SHP77 treated with DMSO at 0.1 percent for 48 hours (cell line): ENCODE data around the gene CYP2B6.
"Not testable (repeated sequence)": the region's sequence is repeated elsewhere in the genome, so short reads cannot be mapped to it uniquely, and the experiment has no call there.

Source experiments
- DNase-seq: peaks from one replicate; lab custom pipeline; 2025; lab: John Stamatoyannopoulos, UW

Gene CYP2B6

DNA sequence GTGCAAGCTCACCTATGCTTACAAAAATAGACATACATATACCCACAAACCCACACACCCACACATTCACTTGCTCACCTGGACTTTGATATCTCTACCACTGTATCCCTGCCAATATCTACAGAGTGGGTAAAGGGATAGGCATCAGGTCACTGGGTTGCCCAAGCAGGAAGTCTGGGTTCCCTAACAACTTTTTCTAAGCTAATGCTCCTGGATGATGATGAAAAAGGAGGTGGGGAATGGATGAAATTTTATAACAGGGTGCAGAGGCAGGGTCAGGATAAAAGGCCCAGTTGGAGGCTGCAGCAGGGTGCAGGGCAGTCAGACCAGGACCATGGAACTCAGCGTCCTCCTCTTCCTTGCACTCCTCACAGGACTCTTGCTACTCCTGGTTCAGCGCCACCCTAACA, at the start of gene CYP2B6:
Gene CYP2B6, plus strand, starts transcription at position 311 of the 410 bp plus-strand sequence. Its CDS starts 24 bp downstream, at position 335.
- no peak for DNase-seq

DNA sequence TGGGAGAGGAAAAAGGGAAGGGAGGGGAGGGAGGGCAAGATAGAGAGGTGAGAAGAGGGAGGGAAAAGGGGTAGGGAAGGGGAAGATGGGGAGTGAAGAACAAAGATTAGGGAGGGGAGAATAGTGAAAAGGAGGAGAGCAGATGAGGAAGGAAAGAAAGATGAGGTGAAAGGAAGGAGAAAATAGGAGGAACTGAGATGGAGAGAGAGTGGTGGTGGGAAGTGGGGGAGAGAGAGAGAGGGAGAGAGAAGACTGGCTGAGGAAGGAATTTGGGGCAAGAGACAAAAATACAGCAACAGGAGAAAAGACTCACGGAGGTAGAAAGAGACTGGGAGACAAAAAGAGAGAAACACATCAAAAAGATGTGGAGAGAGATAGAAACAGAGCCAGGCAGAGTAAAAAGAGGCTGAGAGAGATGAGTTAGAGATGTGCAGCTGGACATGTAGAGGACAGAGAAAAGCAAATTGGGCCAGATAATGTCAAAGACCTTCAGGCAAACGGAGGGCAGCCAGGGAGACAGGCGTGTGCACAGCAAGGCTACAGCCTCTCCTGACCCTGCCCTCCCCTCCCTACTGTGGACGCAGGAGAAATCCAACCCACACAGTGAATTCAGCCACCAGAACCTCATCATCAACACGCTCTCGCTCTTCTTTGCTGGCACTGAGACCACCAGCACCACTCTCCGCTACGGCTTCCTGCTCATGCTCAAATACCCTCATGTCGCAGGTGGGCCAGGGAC, 49.4 kb upstream of the CYP2B6 start:
- DNase-seq, result no peak

DNA sequence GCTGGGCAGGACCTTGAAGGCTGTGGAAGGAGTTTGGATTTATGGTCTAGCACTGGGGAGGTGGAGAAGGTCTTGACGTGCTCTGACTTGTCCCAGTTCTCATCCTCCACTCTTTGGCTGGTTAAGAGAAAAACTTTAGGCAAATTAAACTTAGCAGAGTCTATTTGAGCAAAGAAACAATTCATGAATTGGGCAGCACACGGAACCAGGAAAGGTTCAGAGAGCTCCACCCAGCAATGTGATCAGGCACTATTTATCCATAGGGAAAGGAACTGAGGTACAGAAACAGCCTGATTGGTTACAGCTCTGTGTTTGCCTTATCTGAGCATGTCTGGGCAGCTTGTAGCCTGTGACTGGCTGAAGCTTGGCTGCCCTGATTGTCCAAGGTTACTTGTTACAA, 45.4 kb upstream of the CYP2B6 start:
- DNase-seq, result no peak

DNA sequence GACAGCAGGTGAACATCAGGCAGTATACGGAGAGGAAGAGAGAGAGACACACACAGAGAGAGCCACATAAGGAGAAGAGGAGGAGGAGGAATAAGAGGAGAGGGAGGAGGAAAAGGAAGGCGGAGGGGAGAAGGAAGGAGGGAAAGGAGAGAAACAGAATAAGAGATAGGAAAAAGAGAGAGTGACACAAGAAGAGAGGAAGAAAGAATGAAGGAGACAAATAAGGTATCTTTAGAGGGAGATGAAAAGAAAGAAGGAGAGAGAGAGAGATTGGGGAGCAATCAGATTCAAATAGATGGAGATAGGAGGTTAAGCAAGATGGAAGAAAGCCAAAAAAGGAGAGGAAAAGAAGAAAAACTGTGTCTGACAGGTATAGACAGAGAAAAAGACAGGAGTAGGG, 44.0 kb upstream of the CYP2B6 start:
- DNase-seq, result no peak

DNA sequence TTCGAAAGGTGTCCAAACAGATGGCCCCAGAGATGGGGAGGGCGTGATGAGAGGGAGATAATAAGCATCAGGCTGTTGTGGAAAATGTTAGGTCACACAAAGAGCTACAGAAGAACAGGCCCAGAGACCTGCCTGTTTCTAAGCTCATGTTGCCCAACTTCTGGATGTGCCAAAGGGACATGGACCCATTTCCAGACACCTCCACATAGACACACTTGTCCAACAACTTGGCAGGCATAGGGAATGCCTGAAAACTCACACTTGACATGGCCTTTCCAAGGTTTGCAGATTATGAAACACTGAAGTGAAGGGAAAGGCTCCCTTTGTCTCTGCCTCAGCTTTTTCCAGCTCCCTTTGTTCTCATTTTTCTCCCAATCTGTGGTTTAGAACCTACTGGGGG, 43.5 kb upstream of the CYP2B6 start:
- DNase-seq, result no peak

DNA sequence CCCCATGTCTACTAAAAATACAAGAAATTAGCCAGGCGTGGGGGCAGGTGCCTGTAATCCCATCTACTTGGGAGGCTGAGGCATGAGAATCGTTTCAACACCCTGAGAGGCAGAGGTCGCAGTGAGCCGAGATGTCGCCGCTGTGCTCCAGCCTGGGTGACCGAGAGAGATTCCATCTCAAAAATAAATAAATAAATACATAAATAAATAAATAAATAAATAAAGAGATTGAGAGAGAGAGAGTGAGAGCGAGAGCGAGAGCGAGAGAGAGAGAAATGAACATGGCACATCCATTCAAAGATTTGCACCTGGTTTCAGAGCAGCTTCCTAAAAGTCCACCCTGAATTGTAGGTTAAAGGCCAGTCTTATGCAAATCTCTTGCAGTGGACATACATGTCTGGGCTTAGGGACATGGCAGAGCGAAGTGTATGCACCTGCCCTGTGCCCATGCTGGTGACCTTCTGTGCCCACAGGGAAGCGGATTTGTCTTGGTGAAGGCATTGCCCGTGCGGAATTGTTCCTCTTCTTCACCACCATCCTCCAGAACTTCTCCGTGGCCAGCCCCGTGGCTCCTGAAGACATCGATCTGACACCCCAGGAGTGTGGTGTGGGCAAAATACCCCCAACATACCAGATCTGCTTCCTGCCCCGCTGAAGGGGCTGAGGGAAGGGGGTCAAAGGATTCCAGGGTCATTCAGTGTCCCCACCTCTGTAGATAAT, 42.3 kb upstream of the CYP2B6 start:
- no peak for DNase-seq

DNA sequence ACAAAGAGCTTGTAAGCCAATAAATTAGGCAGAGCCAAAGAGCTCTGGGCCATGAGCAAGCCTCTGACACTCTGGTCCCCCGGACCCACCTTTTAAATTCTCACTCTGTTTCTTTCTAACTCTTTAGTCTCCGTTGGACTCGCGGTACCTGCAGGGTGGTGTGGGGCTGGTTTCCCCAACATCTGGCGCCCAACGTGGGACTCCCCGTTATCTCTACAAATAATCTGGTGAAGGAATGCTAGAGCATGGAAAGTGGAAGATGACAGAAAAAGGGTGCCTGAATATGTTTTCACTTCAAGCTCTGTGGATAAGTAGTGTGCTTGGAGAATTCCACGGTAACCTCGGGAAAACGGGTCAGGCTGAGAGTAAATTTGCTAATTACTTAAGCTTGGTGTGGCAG, 36.5 kb upstream of the CYP2B6 start:
- DNase-seq, result no peak

DNA sequence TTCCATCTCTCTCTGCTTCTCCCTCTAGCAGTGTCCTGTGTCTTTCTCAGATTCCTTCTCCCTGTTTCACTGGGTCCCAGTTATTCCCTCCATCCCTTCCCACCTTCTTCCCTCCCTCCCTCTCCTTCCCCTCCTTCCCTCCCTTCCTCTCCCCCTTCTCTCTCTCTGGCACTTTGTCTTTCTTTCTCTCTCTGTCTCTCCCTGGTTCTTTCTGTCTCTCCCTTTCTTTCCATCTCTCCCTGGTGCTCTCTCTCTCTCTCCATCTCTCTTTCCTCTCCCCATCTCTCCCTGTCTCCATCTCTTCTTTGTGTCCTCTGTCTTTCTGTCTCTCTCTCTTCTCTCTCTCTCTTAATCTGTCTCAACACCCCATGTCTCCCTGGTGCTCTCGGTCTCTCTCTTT, 31.7 kb upstream of the CYP2B6 start:
- no peak for DNase-seq

DNA sequence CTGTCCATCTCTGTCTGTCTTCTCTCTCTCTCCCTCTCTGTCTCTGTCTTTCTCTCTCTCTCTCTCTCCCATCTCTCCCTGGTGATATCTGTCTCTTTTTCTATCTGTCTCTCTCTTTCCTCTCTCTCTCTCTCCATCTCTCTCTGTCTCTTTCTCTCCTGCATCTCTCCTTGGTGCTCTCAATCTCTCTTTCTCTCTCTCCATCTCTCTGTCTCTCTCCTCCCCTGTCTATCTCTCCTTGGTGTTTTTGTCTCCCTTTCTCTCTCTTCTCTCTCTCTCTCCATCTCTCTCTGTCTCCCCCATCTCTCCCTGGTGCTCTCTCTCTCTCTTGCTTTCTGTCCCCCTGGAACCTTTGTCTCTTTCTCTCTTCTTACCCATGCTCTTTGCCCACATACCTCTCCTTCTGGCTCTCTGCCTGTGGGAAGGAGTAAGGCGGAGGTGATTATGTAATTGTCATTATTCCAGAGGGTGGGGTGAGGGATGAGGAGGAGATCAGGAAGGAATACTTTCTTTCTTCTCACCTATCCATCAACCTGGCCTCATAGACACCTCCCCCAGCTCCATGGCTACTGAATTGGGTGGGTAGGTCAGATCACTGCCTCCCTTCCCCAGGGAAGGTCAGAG, 30.9 kb upstream of the CYP2B6 start:
- DNase-seq, result no peak

DNA sequence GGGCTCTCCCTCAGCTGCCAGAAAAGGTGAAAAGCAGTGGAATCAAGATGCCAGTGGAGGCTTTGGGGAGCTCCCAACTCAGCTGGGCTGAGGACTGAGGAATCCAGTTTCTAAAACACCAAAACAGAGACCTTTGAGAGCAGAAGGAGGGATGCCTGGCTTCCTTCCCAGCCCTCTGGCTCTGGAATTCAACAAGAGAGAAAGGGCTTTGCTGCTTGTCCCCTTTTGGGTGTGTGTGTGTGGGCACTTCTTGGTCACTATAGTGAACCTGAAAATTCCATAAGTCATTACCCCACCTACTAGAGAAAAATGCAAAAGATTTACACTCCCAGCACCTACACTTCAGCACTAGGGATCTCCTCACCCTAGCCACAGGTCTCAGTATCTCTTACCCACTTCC, 30.3 kb upstream of the CYP2B6 start:
- DNase-seq, result no peak

DNA sequence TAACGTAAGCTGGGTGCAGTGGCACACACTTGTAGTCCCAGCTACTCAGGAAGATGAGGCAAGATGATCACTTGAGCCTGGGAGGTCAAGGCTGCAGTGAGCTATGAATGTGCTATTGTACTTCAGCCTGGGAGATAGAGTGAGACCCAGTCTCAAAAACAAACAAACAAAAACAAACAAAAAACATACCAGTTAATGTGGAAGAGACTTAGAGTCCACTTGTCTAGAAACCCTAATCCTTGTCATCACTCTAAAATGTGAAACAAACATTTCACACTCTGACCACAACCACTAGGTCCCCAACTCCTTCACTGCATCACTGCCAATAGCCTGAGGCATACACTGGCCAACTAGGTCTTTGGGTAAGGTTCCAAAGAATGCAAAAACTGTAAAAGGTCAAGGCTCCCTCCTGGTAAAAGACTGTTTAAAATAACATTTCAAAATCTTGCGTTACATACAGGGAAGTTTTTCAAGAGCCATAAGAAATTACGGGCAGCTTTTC, 28.6 kb upstream of the CYP2B6 start:
- DNase-seq, result no peak

DNA sequence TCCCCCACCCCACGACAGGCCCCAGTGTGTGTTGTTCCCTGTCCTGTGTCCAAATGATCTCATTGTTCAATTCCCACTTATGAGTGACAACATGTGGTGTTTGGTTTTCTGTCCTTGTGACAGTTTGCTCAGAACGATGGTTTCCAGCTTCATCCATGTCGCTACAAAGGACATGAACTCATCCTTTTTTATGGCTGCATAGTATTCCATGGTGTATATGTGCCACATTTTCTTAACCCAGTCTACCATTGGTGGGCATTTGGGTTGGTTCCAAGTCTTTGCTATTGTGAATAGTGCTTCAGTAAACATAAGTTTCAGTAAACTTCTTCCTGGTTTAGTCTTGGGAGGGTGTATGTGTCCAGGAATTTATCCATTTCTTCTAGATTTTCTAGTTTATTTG, 26.7 kb upstream of the CYP2B6 start:
- DNase-seq, result not testable (repeated sequence)

DNA sequence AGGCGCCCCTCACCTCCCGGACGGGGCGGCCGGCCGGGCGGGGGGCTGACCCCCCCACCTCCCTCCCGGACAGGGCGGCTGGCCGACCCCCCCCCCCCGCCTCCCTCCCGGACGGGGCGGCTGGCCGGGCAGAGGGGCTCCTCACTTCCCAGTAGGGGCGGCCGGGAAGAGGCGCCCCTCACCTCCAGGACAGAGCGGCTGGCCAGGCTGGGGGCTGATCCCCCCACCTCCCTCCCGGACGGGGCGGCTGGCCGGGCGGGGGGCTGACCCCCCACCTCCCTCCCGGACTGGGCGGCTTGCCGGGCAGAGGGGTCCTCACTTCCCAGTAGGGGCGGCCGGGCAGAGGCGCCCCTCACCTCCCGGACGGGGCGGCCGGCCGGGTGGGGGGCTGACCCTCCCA, 25.7 kb upstream of the CYP2B6 start:
- DNase-seq, result not testable (repeated sequence)

DNA sequence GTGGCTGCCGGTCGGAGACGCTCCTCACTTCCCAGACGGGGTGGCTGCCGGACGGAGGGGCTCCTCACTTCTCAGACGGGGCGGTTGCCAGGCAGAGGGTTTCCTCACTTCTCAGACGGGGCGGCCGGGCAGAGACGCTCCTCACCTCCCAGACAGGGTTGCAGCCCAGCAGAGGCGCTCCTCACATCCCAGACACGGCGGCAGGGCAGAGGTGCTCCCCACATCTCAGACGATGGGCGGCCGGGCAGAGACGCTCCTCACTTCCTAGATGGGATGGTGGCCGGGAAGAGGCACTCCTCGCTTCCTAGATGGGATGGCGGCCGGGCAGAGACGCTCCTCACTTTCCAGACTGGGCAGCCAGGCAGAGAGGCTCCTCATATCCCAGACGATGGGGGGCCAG, 24.5 kb upstream of the CYP2B6 start:
- not testable (repeated sequence) for DNase-seq

DNA sequence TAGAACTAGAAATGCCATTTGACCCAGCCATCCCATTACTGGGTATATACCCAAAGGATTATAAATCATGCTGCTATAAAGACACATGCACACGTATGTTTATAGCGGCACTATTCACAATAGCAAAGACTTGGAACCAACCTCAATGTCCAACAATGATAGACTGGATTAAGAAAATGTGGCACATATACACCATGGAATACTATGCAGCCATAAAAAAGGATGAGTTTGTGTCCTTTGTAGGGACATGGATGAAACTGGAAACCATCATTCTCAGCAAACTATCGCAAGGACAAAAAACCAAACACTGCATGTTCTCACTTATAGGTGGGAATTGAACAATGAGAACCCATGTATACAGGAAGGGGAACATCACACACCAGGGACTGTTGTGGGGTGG, 23.0 kb upstream of the CYP2B6 start:
- DNase-seq, result not testable (repeated sequence)

DNA sequence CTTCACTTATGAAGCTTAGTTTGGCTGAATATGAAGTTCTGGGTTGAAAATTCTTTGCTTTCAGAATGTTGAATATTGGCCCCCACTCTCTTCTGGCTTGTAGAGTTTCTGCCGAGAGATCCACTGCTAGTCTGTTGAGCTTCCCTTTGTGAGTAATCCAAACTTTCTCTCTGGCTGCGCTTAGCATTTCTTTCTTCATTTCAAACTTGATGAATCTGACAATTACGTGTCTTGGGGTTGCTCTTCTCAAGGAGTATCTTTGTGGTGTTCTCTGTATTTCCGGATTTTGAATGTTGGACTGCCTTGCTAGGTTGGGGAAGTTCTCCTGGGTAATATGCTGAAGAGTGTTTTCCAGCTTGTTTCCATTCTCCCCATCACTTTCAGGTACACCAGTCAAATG, 21.4 kb upstream of the CYP2B6 start:
- DNase-seq, result not testable (repeated sequence)

DNA sequence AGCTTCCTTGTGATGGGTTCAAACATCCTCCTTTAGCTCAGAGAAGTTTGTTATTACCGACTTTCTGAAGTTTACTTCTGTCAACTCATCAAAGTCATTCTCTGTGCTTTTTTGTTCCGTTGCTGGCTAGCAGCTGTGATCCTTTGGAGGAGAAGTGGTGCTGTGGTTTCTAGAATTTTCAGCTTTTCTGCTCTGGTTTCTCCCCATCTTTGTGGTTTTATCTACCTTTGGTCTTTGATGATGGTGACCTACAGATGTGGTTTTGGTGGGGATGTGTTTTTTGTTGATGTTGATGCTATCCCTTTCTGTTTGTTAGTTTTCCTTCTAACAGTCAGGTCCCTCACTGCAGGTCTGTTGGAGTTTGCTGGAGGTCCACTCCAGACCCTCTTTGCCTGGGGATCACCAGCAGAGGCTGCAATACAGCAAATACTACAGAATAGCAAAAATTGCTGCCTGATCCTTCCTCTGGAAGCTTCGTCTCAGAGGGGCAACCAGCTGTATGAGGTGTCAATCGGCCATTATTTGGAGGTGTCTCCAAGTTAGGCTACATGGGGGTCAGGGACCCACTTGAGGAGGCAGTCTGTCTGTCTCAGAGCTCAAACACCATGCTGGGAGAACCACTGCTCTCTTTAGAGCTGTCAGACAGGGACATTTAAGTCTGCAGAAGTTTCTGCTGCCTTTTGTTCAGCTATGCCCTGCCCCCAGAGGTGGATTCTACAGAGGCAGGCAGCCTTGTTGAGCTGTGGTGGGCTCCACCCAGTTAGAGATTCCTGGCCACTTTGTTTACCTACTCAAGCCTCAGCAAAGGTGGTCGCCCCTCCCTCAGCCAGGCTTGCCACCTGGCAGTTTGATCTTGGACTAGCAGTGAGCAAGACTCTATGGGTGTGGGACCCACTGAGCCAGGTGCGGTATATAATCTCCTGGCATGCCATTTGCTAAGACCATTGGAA, 20.4 kb upstream of the CYP2B6 start:
- not testable (repeated sequence) for DNase-seq

DNA sequence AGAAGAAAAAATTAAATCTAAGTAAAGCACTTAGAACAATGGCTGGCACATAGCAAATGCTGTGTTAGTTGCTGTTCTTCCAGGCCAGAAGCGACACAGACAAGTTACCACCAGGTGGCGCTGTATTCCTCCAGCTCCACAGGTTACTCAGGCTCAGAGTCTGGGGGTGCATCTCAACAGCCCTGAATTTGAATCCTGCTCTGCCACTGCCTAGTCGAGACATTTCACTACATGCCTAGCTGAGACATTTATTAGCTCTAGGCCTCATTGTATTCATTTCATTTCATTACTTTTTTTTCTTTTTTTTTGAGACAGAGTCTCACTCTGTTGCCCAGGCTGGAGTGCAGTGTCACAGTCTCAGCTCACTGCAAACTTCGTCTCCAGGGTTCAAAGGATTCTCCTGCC, 16.4 kb upstream of the CYP2B6 start:
- DNase-seq, result no peak

DNA sequence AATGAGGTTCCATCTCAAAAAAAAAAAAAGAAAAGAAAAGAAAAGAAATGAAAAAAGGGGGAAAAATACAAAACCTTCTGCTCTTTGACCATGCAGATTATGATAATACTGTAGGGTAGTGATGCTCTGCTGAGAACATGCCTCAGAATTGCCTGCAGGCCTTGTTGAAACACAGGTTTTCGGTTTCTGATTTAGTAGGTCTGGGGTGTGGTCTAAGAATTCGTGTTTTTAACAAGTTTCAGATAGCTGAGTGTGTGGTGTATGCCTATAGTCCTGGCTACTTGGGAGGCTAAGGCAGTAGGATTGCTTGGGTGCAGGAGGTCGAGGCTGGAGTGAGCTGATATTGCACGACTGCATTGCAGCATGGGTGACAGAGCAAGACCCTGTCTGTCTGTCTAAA, 14.9 kb upstream of the CYP2B6 start:
- DNase-seq, result no peak

DNA sequence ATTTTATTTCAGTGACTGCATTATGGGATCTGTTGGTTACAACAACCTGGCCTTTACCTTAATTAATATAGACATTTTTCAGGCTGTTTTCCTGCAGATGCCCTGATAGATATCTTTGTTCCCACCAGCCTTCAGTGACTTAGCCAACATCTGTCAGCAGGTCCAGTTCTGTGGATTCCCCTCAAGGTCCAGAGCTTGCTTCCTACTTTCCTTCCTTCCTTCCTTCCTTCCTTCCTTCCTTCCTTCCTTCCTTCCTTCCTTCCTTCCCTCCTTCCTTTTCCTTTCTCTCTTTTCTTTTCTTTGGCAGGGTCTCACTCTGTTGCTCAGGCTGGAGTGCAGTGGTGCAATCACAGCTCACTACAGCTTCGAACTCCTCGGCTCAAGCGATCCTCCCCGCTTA, 14.4 kb upstream of the CYP2B6 start:
- DNase-seq, result no peak

DNA sequence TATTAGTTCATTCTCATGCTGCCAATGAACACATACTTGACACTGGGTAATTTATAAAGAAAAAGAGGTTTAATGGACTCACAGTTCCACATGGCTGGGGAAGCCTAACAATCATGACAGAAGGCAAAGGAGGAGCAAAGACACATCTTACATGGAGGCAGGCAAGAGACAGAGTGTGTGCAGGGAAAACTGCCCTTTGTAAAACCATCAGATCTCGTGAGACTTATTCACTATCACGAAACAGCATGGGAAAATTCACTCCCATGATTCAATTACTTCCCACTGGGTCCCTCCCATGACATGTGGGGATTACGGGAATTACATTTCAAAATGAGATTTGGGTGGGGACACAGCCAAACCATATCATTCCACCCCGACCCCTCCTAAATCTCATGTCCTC, 11.3 kb upstream of the CYP2B6 start:
- DNase-seq, result not testable (repeated sequence)
